ENCODE measurements around the gene MFAP4. TPM values are rescaled to one million over a fixed set of nuclear protein-coding genes. Genes with fewer than 3 reads are reported as not detected.

MFAP4 gene
- total and polyA plus RNA-seq, 2 experiments from 2014 or later, result 360 to 739 TPM

DNA sequence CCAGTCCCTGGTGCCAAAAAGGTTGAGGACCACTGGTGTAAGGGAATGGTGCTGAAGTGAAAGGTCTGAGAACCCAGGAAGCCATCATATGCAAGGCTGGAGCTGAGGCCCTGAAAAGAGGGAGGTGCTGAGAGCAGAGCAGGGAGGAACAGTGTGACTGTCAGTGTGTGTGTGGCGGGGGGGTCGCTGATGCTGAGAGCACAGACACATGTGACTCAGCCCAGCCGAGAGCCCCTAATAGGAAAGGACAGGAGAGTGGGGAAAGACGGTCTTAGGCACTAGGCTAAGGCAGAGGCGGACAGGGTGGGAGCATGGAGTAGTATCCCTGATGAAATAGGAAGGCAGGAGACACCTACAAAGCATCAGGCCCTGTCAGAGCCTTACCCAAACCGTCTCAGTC is 25.7 kb downstream of the MFAP4 start:
- Histone ChIP-seq H3K79me2 (peaks cover 7% of the 10 kb centered on the region), H3K9me2 (replicated peaks; ENCODE audit: insufficient read depth) (no peaks in the 10 kb centered on the region), H3K4me2 (peak overlapping the region; percentile 86), H3K27ac (no peak overlapping the region), H3K4me1 (ENCODE audit: insufficient read depth) (peaks cover 12% of the 10 kb centered on the region), H4K20me1 (ENCODE audit: insufficient read depth, poor library complexity, severe bottlenecking) (no peaks in the 10 kb centered on the region), H2AFZ (no peak overlapping the region), H3K4me3 (no peak overlapping the region), H3K36me3 (replicated peaks; ENCODE audit: insufficient read depth, low read depth) (no peaks in the 10 kb centered on the region), H3K9me3 (ENCODE audit: low read depth) (no peaks in the 10 kb centered on the region), H3K27me3 (no peaks in the 10 kb centered on the region)
- TF ChIP-seq EZH2phosphoT487 (IDR thresholded peaks at IDR 0.05; ENCODE audit: low read depth, severe bottlenecking, unreplicated experiment), result no peak
- no peak for TF ChIP-seq EZH2 (IDR thresholded peaks at IDR 0.05; ENCODE audit: borderline replicate concordance)
- TF ChIP-seq, protein P1, sequence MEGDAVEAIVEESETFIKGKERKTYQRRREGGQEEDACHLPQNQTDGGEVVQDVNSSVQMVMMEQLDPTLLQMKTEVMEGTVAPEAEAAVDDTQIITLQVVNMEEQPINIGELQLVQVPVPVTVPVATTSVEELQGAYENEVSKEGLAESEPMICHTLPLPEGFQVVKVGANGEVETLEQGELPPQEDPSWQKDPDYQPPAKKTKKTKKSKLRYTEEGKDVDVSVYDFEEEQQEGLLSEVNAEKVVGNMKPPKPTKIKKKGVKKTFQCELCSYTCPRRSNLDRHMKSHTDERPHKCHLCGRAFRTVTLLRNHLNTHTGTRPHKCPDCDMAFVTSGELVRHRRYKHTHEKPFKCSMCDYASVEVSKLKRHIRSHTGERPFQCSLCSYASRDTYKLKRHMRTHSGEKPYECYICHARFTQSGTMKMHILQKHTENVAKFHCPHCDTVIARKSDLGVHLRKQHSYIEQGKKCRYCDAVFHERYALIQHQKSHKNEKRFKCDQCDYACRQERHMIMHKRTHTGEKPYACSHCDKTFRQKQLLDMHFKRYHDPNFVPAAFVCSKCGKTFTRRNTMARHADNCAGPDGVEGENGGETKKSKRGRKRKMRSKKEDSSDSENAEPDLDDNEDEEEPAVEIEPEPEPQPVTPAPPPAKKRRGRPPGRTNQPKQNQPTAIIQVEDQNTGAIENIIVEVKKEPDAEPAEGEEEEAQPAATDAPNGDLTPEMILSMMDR (IDR thresholded peaks at IDR 0.05; ENCODE audit: poor library complexity), result no peak
- 69% methylated on average over 6 of the region's 6 CpGs for WGBS (ENCODE audit: low lambda C conversion rate, missing lambda C conversion rate)
- no peak for DNase-seq (ENCODE audit: low spot score)

DNA sequence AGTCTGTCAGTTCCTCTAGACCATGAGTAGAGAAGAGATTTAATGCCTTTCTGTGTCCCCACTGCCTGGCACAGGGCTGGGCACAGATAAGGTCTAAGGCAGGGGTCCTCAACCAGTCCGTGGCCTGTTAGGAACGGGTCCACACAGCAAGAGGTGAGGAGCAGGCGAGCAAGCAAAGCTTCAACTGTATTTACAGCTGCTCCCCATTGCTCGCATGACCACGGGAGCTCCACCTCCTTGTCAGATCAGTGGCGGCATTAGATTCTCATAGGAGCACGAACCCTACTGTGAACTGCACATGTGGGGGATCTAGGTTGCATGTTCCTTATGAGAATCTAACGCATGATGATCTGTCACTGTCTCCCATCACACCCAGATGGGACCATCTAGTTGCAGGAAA is 26.2 kb downstream of the MFAP4 start:
- Histone ChIP-seq H4K20me1 (ENCODE audit: insufficient read depth, poor library complexity, severe bottlenecking) (no peaks in the 10 kb centered on the region), H3K27ac (no peak overlapping the region), H3K4me1 (ENCODE audit: insufficient read depth) (peaks cover 12% of the 10 kb centered on the region), H3K4me3 (no peak overlapping the region), H3K4me2 (no peak overlapping the region), H3K9me2 (replicated peaks; ENCODE audit: insufficient read depth) (no peaks in the 10 kb centered on the region), H3K36me3 (replicated peaks; ENCODE audit: insufficient read depth, low read depth) (no peaks in the 10 kb centered on the region), H2AFZ (no peak overlapping the region), H3K9me3 (ENCODE audit: low read depth) (no peaks in the 10 kb centered on the region), H3K79me2 (peaks cover 7% of the 10 kb centered on the region), H3K27me3 (no peaks in the 10 kb centered on the region)
- WGBS (ENCODE audit: low lambda C conversion rate, missing lambda C conversion rate), result 92% methylated on average over 8 of the region's 8 CpGs
- DNase-seq (ENCODE audit: low spot score), result no peak
- no peak for TF ChIP-seq EZH2 (IDR thresholded peaks at IDR 0.05; ENCODE audit: borderline replicate concordance)
- TF ChIP-seq, protein P1 (IDR thresholded peaks at IDR 0.05; ENCODE audit: poor library complexity), result no peak
- no peak for TF ChIP-seq EZH2phosphoT487 (IDR thresholded peaks at IDR 0.05; ENCODE audit: low read depth, severe bottlenecking, unreplicated experiment)

DNA sequence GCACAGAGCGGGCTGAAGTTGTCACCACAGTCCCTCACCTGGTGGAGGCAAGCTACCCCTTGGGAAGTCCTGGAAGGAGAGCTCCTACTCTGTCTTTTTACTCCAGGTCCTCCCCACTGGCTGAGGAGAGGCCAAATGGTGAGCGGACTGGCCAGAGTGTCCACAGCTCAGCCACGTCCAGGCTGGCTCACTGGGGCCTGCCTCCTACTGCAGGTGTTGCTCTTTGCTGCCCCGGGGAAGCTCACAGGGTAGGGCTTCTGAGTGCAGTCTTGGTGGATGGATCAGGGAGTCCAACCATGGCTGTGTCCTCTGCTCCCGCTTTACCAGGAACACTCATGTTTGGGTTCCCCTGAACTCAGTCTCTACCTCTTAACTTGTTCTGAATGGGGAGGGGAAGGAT is 27.1 kb downstream of the MFAP4 start:
- H4K20me1 ChIP-seq (ENCODE audit: insufficient read depth, poor library complexity, severe bottlenecking), result no peaks in the 10 kb centered on the region
- H3K9me3 ChIP-seq (ENCODE audit: low read depth), result no peaks in the 10 kb centered on the region
- no peak overlapping the region for H3K27ac ChIP-seq
- 100% methylated on average over 5 of the region's 5 CpGs for WGBS (ENCODE audit: low lambda C conversion rate, missing lambda C conversion rate)
- no peak overlapping the region for H2AFZ ChIP-seq
- H3K9me2 ChIP-seq (replicated peaks; ENCODE audit: insufficient read depth), result no peaks in the 10 kb centered on the region
- H3K27me3 ChIP-seq, result no peaks in the 10 kb centered on the region
- H3K4me2 ChIP-seq, result no peak overlapping the region
- TF ChIP-seq EZH2phosphoT487 (IDR thresholded peaks at IDR 0.05; ENCODE audit: low read depth, severe bottlenecking, unreplicated experiment), result no peak
- TF ChIP-seq EZH2 (IDR thresholded peaks at IDR 0.05; ENCODE audit: borderline replicate concordance), result no peak
- TF ChIP-seq, protein P1 (IDR thresholded peaks at IDR 0.05; ENCODE audit: poor library complexity), result no peak
- H3K4me1 ChIP-seq (ENCODE audit: insufficient read depth), result peaks cover 12% of the 10 kb centered on the region
- H3K79me2 ChIP-seq, result peaks cover 7% of the 10 kb centered on the region
- no peak overlapping the region for H3K4me3 ChIP-seq
- no peak for DNase-seq (ENCODE audit: low spot score)
- H3K36me3 ChIP-seq (replicated peaks; ENCODE audit: insufficient read depth, low read depth), result no peaks in the 10 kb centered on the region

DNA sequence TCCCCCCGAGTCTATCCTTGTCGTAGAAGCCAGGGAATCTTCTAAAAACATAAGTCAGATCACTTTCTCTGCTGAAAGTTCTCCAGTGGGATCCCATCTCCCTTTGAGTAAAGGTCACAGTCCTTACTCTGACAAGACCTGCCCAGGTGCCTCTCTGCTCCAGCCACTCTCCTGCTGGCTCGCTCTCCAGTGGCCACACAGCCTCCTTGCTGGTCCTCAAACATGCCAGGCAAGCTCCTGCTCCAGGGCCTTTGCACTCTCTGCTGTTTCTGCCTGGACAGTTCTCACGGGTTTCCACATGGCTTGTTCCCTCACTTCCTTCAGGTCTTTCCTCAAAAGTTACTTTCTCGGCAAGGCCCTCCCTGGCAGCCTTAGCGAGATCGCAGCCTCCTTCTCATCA is 27.8 kb downstream of the MFAP4 start:
- WGBS (ENCODE audit: low lambda C conversion rate, missing lambda C conversion rate), result 91% methylated on average over 7 of the region's 7 CpGs
- H3K4me3 ChIP-seq, result no peak overlapping the region
- H3K27ac ChIP-seq, result no peak overlapping the region
- no peak overlapping the region for H2AFZ ChIP-seq
- no peaks in the 10 kb centered on the region for H3K9me2 ChIP-seq (replicated peaks; ENCODE audit: insufficient read depth)
- peaks cover 7% of the 10 kb centered on the region for H3K79me2 ChIP-seq
- no peak overlapping the region for H3K4me2 ChIP-seq
- no peak for DNase-seq (ENCODE audit: low spot score)
- H3K9me3 ChIP-seq (ENCODE audit: low read depth), result no peaks in the 10 kb centered on the region
- peaks cover 12% of the 10 kb centered on the region for H3K4me1 ChIP-seq (ENCODE audit: insufficient read depth)
- H3K27me3 ChIP-seq, result no peaks in the 10 kb centered on the region
- H3K36me3 ChIP-seq (replicated peaks; ENCODE audit: insufficient read depth, low read depth), result no peaks in the 10 kb centered on the region
- H4K20me1 ChIP-seq (ENCODE audit: insufficient read depth, poor library complexity, severe bottlenecking), result no peaks in the 10 kb centered on the region
- TF ChIP-seq EZH2 (IDR thresholded peaks at IDR 0.05; ENCODE audit: borderline replicate concordance), result no peak
- TF ChIP-seq, protein P1 (IDR thresholded peaks at IDR 0.05; ENCODE audit: poor library complexity), result no peak
- TF ChIP-seq EZH2phosphoT487 (IDR thresholded peaks at IDR 0.05; ENCODE audit: low read depth, severe bottlenecking, unreplicated experiment), result no peak
